HG02642 (cell line): Measurements from ENCODE around the gene PRH1.

Experiments used
- ATAC-seq: cut with Tn5 transposase; IDR thresholded peaks from one replicate; pipeline ENCODE4 v1.9.1; 2021; ENCODE audit warnings: mild to moderate bottlenecking; ENCODE audit not compliant: unreplicated experiment, poor library complexity

The PRH1 gene

DNA sequence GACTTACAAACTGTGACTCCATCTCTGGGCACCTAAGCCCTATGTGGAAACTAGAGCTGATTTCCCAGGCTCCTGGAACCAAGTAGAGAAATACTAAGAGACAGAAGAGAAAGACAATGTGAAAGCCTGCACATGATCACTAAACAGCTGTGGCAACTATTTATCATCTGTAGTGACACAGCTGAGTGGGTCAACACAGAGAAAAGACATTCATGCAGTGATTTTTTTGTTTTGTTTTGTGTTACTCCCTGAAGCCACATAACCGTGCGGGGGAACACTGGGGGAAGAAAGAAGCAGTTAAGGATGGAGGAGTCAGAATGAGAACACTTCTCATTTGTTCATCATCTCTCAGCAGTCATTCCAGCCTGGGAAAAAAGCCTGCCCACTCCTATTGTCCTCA, 36.3 kb downstream of the PRH1 start:
- ATAC-seq, result no peak

DNA sequence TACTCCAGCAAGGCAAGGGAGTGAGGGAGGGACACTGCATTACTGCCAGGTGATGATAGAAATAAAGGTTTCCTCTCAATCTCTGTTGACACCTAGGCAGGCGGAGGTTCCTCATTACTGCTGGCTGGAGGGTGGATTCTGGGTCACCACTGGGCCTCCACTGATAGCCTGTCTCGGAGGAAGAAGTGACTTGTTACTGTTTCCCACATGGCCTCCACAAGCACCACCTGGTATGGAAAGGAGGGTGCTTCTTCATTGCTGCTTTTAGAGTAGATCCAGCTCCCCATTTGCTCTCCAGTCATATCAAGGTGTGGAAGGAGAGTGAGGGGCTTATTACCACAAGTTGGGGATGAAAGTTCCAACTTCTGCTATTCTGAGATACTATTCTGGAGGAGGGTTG, 41.2 kb downstream of the PRH1 start:
- no peak for ATAC-seq

DNA sequence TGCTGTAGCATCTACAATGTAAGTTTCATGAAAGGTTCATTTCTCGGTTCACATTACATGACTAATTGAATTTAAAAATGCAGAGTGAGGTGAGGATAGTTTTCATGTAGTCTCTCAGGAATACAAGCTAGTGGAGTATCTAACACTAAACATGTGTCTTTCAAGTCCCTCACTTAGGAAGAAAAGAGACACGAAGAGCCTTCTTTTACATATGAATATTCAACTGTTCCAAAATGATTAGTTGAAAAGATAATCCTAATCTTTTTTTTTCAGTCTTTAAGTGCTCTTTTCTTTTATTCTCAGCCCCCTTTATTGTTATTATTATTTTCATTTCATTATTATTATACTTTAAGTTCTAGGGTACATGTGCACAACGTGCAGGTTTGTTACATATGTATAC, 45.6 kb downstream of the PRH1 start:
- no peak for ATAC-seq
